ENCODE data around the gene DCAF4.

DCAF4 gene

DNA sequence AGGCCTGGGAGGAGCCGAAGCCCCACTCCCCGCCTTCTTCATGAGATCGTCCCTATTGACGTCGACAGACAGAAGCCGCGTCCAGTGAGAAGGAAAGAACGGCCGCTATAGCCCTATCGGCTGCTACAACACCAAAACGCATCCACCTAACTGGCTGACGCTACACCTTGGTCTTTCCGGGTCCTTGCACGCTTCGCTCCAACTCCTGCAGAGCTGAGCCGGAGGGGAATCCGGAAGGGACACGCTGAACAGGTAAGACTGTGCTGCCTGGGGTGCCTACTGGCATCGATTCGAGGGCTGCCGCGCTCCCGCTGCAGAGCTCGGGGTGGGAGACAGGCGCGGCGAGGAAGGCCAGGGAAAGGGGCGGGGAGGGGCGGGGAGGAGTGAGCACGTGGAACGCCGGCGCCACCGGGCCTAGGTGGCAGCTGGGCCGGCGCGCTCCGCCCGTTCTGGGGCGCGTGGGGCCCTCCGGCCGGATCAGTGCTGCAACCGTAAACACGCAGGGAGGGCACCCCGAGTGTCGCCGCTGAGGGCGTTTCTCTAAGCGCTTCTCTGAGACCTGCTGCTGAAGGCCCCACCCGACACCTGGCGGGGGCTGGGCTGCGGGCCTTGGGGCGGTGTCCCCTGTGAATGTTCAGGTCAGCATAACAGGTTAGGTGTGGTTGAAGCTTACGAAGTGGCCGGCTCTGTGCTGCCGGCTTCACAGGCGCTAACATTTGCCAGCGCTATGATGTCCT is at the start of gene DCAF4:
DCAF4 (plus strand) TSS at position 173 of the 737 bp plus-strand sequence. CDS start 11,515 bp downstream, outside the sequence.
- DNase-seq (ENCODE audit: low spot score): peak; percentile 96

- DNase-seq (ENCODE audit: low spot score): no peak
Observed at GRCh38 chr14:72876710-72877063, 49.6 kb upstream of the DCAF4 start.

GRCh38 chr14:72878746-72879145 is 47.5 kb upstream of the DCAF4 start:
- DNase-seq (ENCODE audit: low spot score): no peak

DNA sequence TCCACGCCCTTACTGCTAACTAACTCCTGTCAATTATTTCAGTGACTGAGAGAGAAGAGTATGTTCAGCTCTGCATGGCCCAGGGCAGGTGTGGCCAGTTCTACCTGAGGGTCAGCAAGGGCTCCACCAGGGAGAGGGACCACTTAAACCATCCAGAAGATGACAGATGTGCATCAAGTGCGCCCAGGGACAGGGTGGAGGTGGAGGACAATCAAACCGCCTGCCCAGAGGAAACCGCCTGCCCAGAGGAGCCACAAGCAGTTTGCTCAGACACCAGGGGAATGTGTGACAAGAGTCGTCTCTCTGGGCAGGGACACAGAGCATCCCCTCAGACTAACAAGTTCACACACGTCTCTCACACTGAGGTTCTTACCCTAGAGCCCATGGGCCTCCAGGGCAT is 46.8 kb upstream of the DCAF4 start:
- no peak for DNase-seq (ENCODE audit: low spot score)

DNA sequence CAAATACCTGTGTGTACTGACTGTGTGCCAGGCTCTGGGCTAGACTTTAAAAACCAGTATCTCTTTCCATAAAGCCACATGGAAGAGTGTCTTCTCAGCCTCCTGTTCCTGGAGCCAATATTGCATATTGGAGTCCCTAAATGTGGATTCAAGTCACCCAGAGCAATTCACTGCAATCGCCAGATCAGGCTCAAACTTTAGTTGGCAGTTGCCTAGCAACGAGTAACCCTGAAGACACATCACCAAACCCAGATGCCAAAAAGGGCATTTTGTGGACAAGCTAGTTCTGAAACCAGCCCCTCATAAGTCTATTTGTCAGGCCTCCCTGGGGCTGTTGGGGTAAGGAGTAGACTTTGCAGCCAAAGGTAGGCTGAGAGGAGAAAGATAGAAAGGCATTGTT is 46.1 kb upstream of the DCAF4 start:
- DNase-seq (ENCODE audit: low spot score): no peak

DNA sequence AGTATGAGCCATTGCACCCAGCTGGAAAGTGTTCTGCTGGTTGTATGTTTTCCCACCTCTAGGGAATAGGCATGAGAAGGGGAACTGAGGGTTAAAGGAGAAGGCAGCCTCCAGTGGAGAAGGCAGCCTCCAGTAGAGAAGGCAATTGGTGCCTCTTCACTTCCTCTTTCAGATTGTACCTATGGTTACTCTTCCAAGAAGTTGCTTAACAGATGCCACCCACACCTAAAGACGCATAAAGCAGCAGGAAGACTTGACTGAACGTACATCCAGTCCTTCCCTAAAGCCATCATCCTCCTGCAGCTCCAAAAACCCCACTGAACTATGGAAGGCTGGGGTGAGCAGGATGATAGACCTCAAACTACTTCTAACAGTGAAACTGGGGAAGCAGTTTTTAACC is 45.4 kb upstream of the DCAF4 start:
- no peak for DNase-seq (ENCODE audit: low spot score)

DNA sequence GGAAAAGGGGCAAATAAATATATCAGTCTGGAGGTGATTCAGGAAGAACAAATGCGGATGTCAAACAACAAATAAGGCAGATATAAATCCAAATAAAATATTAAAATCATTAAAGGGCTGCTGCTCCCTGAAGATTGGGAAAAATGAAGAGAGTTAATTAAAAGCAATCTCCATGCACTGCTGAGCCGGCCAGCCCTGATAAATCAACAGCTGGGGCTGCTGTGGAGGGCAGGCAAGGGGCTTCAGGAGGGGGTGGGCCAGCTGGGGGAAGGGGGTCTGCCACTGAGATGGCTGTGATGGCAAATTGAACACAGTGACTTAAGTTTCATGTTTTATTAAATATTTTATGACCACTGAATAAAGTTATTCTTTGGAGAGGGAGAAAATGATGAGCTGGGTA is 44.7 kb upstream of the DCAF4 start:
- no peak for DNase-seq (ENCODE audit: low spot score)

- DNase-seq (ENCODE audit: low spot score): no peak
Observed at GRCh38 chr14:72882047-72882446, 44.2 kb upstream of the DCAF4 start.

DNA sequence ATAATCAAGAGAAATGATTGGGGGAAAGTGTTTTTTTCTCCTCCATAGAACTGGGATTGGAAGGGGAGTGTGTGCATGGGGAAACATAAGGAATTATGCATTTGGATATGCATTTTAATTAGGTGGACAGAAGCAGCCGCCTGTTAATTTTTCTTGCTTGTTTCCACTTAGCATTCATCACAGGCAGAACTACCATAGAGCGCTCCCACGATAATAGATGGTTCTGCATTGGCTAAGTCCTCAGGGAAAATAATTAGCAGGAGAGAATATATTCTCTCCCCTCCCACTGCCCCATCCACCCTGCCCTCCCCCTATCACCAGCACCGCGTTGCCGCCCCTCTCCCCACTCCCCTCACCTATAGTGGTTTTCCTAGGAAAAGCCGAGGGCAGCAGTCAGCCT is 43.8 kb upstream of the DCAF4 start:
- no peak for DNase-seq (ENCODE audit: low spot score)

GRCh38 chr14:72883109-72883508 is 43.2 kb upstream of the DCAF4 start:
- DNase-seq (ENCODE audit: low spot score): no peak

DNA sequence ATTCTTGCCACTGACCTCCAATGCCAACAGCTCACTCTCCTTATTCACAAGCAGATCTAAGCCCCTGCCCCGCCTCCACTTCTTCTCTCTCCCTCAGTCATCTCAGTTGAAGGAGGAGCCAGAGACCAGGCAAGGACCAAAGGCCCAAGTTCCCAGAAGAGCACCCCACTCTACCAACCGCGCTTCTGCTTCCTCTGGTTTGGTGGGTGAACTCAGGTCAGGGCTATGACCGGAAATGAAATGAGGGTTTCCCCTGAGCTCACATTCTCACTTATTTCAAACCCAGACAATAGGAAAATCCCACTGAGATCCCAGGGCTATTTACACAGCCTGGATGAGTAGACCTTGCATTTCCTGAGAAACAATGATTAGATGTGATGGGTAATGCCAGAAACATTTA is 42.3 kb upstream of the DCAF4 start:
- no peak for DNase-seq (ENCODE audit: low spot score)

DNA sequence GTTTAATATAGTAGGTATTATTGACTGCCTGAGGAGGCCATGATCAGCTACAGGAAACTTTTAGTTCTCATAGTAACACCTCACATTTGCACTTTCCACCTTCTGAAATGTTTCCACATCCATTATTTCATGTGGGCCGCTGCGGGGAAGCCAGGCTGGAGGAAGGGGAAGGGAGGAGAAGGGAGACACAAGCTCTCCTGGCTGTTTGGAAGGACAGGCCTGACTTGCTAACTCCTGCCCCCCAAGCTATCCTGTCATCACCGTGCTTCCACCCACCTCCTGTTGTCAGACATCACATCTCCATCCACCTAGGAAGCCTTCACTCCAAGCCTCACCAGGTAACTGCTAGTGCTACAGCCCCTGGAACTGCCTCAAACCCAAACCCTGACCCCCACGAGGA is 41.9 kb upstream of the DCAF4 start:
- DNase-seq (ENCODE audit: low spot score): no peak

GRCh38 chr14:72887514-72887913 is 38.8 kb upstream of the DCAF4 start:
- no peak for DNase-seq (ENCODE audit: low spot score)

DNA sequence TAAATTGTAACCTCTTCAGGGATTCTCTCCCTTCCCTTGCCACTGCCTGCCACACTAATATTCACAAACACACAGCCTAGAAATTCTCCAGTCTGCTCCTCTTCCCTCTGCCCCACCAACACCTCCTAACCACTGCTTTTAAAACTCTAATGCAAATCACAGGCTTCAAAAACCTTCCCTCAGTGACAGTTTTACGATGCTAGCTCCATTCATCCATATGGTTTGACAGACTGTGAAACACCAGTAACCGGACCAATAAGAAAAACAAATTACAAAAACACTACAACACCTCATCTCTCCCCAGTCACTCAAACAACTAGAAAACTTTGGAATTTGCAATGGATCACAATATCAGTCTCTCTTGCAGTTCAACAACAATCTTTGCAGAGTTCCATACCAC is 38.1 kb upstream of the DCAF4 start:
- no peak for DNase-seq (ENCODE audit: low spot score)

DNA sequence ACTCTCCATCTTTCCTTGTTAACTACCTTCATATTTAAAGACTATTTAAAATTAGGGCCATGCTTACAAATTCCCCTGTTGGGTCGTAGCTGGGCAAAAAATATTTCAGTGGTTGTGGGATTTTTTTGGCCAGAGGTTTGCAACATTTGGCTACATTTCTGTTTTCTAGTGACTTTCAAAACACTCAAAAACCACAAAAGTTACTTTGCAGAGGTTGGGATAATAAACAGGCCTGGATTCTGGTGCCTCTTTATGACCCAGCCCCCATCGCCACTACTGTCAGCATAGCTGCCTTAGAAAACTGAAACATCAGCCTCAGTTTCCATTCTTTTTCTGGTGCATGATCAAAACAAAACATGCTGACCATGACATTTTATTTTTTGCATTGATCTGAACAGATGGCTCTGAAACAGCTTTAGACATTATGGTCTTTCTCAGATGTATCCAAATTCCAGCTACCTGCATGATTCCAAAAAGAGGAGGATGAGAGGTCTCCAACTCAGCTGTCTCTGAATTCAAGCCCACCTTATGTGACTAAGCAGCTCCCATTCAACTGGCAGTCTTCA is 37.5 kb upstream of the DCAF4 start:
- no peak for DNase-seq (ENCODE audit: low spot score)

- DNase-seq (ENCODE audit: low spot score): no peak
Observed at GRCh38 chr14:72889366-72889765, 36.9 kb upstream of the DCAF4 start.

DNA sequence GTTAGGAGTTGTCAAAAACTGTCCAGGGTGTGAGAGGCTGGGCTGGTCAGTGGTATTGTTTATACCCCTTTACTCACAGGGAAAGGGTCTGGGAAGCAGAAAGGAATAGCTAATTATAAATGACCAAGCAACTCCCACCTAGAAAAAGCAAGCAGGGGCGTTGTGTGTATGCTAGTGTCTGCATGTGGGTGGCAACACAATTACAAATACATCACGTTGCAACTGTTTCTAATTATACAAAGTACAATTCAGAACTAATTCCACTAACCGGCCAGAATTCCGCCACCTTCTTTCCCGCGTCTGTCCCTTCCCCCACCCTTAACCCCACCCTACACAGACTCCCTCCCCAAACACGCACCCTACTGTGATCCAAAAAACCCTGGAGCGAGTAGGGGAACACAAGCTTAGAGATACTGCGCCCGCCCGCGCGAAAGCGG is 34.6 kb upstream of the DCAF4 start:
- DNase-seq (ENCODE audit: low spot score): no peak

DNA sequence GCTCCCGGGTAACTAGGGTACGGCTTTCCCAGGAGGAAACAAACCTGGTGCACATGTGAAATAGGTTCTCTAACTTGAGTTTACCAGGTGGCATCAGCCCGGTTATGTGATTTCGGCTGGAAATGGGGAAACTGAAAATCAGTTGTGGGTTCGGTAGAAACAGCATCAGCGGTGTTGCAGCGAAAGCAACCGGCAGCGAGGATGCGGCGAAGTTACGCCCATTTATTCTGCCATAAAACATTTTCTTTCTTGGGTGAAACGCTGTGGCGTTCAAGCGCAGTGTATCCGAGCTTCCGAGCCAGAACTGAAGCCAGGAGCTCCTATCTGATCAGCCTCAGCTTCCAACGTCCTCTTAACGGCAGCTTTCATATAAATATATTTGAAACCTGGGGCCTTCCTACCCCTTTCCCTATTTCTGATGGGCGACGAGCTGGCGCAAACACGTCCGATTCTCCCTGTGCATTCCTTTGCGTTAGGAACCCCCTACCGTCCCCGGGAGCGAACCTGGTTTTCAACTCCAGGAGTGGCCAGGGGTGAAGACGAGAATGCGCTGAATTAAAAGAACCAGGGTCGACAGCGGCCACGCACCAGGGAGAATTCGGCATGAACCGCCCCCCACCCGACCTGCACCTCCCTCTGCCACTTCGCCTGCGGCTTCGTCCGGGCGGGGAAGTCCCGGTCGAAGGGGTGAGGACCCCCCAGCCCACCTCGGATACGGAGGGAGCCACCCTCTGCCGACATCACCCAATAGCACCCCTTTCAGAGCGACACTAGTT is 34.0 kb upstream of the DCAF4 start:
- no peak for DNase-seq (ENCODE audit: low spot score)

GRCh38 chr14:72892879-72893635 is 33.2 kb upstream of the DCAF4 start:
- no peak for DNase-seq (ENCODE audit: low spot score)

- DNase-seq (ENCODE audit: low spot score): peak; percentile 95
Observed at GRCh38 chr14:72893636-72894322, 32.5 kb upstream of the DCAF4 start, which contains the start of gene DPF3. DPF3 (minus strand) TSS chr14:72894101; CDS start chr14:72894088, 13 bp downstream.

GRCh38 chr14:72894323-72894622 is 32.0 kb upstream of the DCAF4 start:
- DNase-seq (ENCODE audit: low spot score): no peak

Data from LoVo (cell line).